K562 (cell line): ENCODE results near the gene METTL2A. TPM values are rescaled to one million over a fixed set of nuclear protein-coding genes. Genes with fewer than 3 reads are reported as not detected.
"Not testable (repeated sequence)": the region's sequence is repeated elsewhere in the genome, so short reads cannot be mapped to it uniquely, and the experiment has no call there.

Source experiments
- ATAC-seq: fragments of 200-7000 bp; cut with Tn5 transposase; 3 replicates; pipeline ENCODE4 v1.9.1; 2020; ENCODE audit warnings: moderate library complexity
- BruUV-seq: library from RNA; stranded (reverse); fragments of 400-500 nt; replicated peaks from 2 replicates; lab custom pipeline; 2021; lab: Mats Ljungman, UMichigan
- CTCF ChIA-PET: fragments of 300-600 bp; formaldehyde crosslinking; extraction: SDS; loops from one replicate; lab custom pipeline; 2021; ENCODE audit warnings: low intra/inter-chr PET ratio; lab: Yijun Ruan, JAX
- POLR2A ChIA-PET: fragments of 300-600, 350-650 bp; sonication (Branson Sonifier 250); formaldehyde crosslinking; extraction: SDS; loops from one replicate; lab custom pipeline; 2021; ENCODE audit warnings: antibody characterized with exemption, inconsistent platforms; lab: Yijun Ruan, JAX
- DNase-seq, 4 experiments: peaks; one replicate each; pipeline versions ENCODE4 v3.0.0 to v3.0.0-alpha.2; 2011 to 2018; ENCODE audit warnings: low spot score in 3 of 4, mixed read lengths in 3 of 4; ENCODE audit errors: extremely low read depth in 1 of 4
- FAIRE-seq: peaks from 2 replicates; lab custom pipeline; 2011; peaks lifted over from hg19 to GRCh38; lab: Jason Lieb, UNC
- H2AFZ ChIP-seq: 2 replicates; pipeline ENCODE4 v1.6.0; 2011; ENCODE audit warnings: low read depth, low read length, control low read depth, inconsistent platforms
- H3K27ac ChIP-seq: fragments of 200-600 bp; 3 replicates; pipeline ENCODE4 v1.8.0; 2011; ENCODE audit warnings: low read depth, mild to moderate bottlenecking, control low read depth, inconsistent platforms, low read length, moderate library complexity, mixed read lengths; ENCODE audit errors: extremely low read depth
- H3K27me3 ChIP-seq, 2 experiments: fragments of 300-600 bp in 1 of 2; 2 replicates in 1 of 2; 3 replicates in 1 of 2; pipeline versions ENCODE4 v1.6.0 to v1.8.0; 2011; ENCODE audit warnings: inconsistent platforms in 2 of 2, low read length in 2 of 2, mild to moderate bottlenecking in 1 of 2, mixed read lengths in 1 of 2, moderate library complexity in 1 of 2; ENCODE audit not compliant: control insufficient read depth in 2 of 2, insufficient read depth in 2 of 2
- H3K36me3 ChIP-seq: fragments of 300-600 bp; 3 replicates; pipeline ENCODE4 v1.8.0; 2011; ENCODE audit warnings: mild to moderate bottlenecking, low read length, inconsistent platforms; ENCODE audit not compliant: control insufficient read depth, insufficient read depth
- H3K4me1 ChIP-seq, 2 experiments: fragments of 200-600 bp in 1 of 2; replicated peaks in 1 of 2; 2 replicates in 1 of 2; 3 replicates in 1 of 2; pipeline versions ENCODE4 v1.5.1 to v1.8.0; 2011; ENCODE audit warnings: inconsistent platforms in 2 of 2, low read length in 2 of 2, mild to moderate bottlenecking in 1 of 2, mixed read lengths in 1 of 2, moderate library complexity in 1 of 2; ENCODE audit not compliant: control insufficient read depth in 2 of 2, insufficient read depth in 2 of 2
- H3K4me2 ChIP-seq: 2 replicates; pipeline ENCODE4 v1.6.1; 2011; ENCODE audit warnings: low read length, control low read depth, inconsistent platforms, mixed read lengths; ENCODE audit not compliant: insufficient read depth
- H3K4me3 ChIP-seq: fragments of 200-600 bp; sonication (generic), shearing (Covaris generic); 2 replicates; pipeline ENCODE4 v1.5.1; 2016; ENCODE audit warnings: control low read depth, inconsistent platforms
- H3K79me2 ChIP-seq: fragments of 200-600 bp; 3 replicates; pipeline ENCODE4 v1.8.0; 2011; ENCODE audit warnings: low read length, inconsistent platforms; ENCODE audit not compliant: control insufficient read depth, insufficient read depth
- H3K9ac ChIP-seq, 2 experiments: 2 replicates each; pipeline versions ENCODE4 v1.6.0 to v1.6.1; 2011; ENCODE audit warnings: low read depth in 2 of 2, low read length in 2 of 2, control low read depth in 1 of 2, inconsistent platforms in 1 of 2, mild to moderate bottlenecking in 1 of 2, mixed read lengths in 1 of 2; ENCODE audit not compliant: insufficient read depth in 1 of 2
- H3K9me1 ChIP-seq: one replicate; pipeline ENCODE4 v1.6.0; 2011; ENCODE audit warnings: inconsistent platforms, mild to moderate bottlenecking, low read length, moderate library complexity; ENCODE audit not compliant: control insufficient read depth, insufficient read depth
- H3K9me3 ChIP-seq: replicated peaks from 2 replicates; pipeline ENCODE4 v1.5.1; 2011; ENCODE audit warnings: low read depth, low read length, inconsistent platforms; ENCODE audit not compliant: control insufficient read depth, insufficient read depth
- H4K20me1 ChIP-seq: replicated peaks from 2 replicates; pipeline ENCODE4 v1.6.1; 2011; ENCODE audit warnings: low read length, inconsistent platforms, mixed read lengths; ENCODE audit not compliant: control insufficient read depth, insufficient read depth
- WGBS: fragments of 100-300 bp; shearing (Covaris generic); methylation state at CpG from one replicate; pipeline ENCODE4 v1.1.6; 2016; ENCODE audit warnings: low coverage, mixed read lengths; ENCODE audit not compliant: insufficient coverage; ENCODE audit errors: missing lambda C conversion rate; 5-methylcytosine and 5-hydroxymethylcytosine counted together
- in situ Hi-C: fragments of 300-500 bp; cut with MboI; formaldehyde crosslinking; loops from 4 replicates; pipeline ENCODE4 v1.15.0; 2018; ENCODE audit warnings: inconsistent platforms, mixed read lengths
- intact Hi-C: fragments of 100-400 bp; cut with micrococcal nuclease; formaldehyde crosslinking; loops from 2 replicates; pipeline ENCODE4 v1.14.2; 2022
- polyA plus RNA-seq, 8 experiments: library from polyadenylated mRNA; depleted of rRNA in 4 of 8; stranded (reverse) in 5 of 8; unstranded in 3 of 8; fragments of >200 nt; fragmentation: Nextera tagmentation in 2 of 8; fragmentation: Illumina TruSeq in 1 of 8; extraction: Ambion mirVana in 2 of 8; extraction: Trizol in 1 of 8; gene quantifications; 2 replicates each; pipeline versions ENCODE4 v1.2.1 to v1.2.3, GENCODE V29; 2011 to 2014; ENCODE audit warnings: inconsistent platforms in 1 of 8, missing spikeins in 1 of 8
- small RNA-seq: library from RNA; depleted of rRNA; stranded (forward); fragments of <200 nt; gene quantifications from one replicate; pipeline ENCODE3, GENCODE V24; 2014
- total RNA-seq, 7 experiments: library from RNA; depleted of rRNA in 6 of 7; stranded (reverse); fragments of >200 nt in 6 of 7; fragmentation: Illumina TruSeq in 2 of 7; extraction: Trizol in 2 of 7; gene quantifications; 2 replicates each; pipeline versions ENCODE4 v1.2.1 to v1.2.3, GENCODE V29; 2011 to 2021; ENCODE audit warnings: low replicate concordance in 1 of 7

Gene METTL2A
- total and polyA plus RNA-seq, 9 of the 15 experiments (the other 6 are each of a cell fraction or from before 2014, with no cell fraction given) = 21.0 to 52.5 (median 33.2) TPM

DNA sequence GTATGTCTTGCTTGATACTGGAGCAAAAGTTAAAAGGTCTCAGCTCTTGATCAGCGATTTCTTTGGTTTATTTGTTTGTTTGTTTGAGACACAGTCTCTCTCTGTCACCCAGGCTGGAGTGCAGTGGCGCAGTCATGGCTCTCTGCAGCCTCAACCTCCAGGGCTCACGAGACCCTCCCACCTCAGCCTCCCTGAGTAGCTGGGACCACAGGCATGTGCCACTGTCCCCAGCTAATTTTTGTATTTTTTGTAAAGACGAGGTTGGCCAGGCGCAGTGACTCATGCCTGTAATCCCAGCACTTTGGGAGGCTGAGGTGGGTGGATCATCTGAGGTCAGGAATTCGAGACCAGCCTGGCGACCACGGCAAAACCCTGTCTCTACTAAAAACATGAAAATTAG lies 75.1 kb downstream of the METTL2A start:
- POLR2A ChIA-PET = interaction anchor here (0.6 kb wide), 1 partner anchor 596 kb away, joined by 4 read pairs; no protein-coding TSS in a partner anchor
- H3K9ac ChIP-seq, intact Hi-C loops, H3K36me3 ChIP-seq, FAIRE-seq, ATAC-seq, H3K9me3 ChIP-seq, CTCF ChIA-PET, H3K9me1 ChIP-seq, DNase-seq, H3K4me1 ChIP-seq, H3K27me3 ChIP-seq, H3K27ac ChIP-seq, H4K20me1 ChIP-seq, H3K4me2 ChIP-seq, BruUV-seq, H3K4me3 ChIP-seq, H2AFZ ChIP-seq, in situ Hi-C loops: not testable (repeated sequence)
- H3K79me2 ChIP-seq = peaks cover 32% of the 10 kb centered on the region
- 76% methylated on average over 8 of the region's 8 CpGs for WGBS

Small RNA genes lying within 50 kb of the gene (small RNA-seq; reads per million reads assigned to genes)
- not detected for gene RNU7-52P

Other genes with a start within 250 kb of the METTL2A start
- not detected in 2 replicates for gene EFCAB3, start 43.3 kb upstream of the METTL2A start, total RNA-seq (2014; rRNA removed)
- gene EFCAB3, start 43.3 kb upstream of the METTL2A start, total RNA-seq (2014; rRNA removed; fragmentation: Illumina TruSeq; extraction: Trizol) = not detected in 2 replicates
- not detected in 2 replicates for gene EFCAB3, start 43.3 kb upstream of the METTL2A start, total RNA-seq (2015; rRNA removed; fragmentation: Illumina TruSeq; extraction: Trizol)
- gene EFCAB3, start 43.3 kb upstream of the METTL2A start, total RNA-seq (2021) = not detected in 2 replicates
- not detected in 2 replicates for gene EFCAB3, start 43.3 kb upstream of the METTL2A start, polyA plus RNA-seq (2011; rRNA removed)
- gene EFCAB3, start 43.3 kb upstream of the METTL2A start, polyA plus RNA-seq (2014; fragmentation: Illumina TruSeq; extraction: Trizol) = not detected in 2 replicates
- not detected for gene EFCAB3, start 43.3 kb upstream of the METTL2A start, polyA plus RNA-seq (2014; fragmentation: Nextera tagmentation; extraction: Ambion mirVana)
- gene EFCAB3, start 43.3 kb upstream of the METTL2A start, polyA plus RNA-seq (2014; rRNA removed) = not detected in 2 replicates
- gene TLK2, start 54.9 kb downstream of the METTL2A start, total RNA-seq (2014; rRNA removed) = 29.5 and 32.4 TPM in 2 replicates
- gene TLK2, start 54.9 kb downstream of the METTL2A start, total RNA-seq (2014; rRNA removed; fragmentation: Illumina TruSeq; extraction: Trizol) = 34.8 and 43.0 TPM in 2 replicates
- gene TLK2, start 54.9 kb downstream of the METTL2A start, total RNA-seq (2015; rRNA removed; fragmentation: Illumina TruSeq; extraction: Trizol) = 38.4 and 40.1 TPM in 2 replicates
- 27.0 and 32.5 TPM in 2 replicates for gene TLK2, start 54.9 kb downstream of the METTL2A start, total RNA-seq (2021)
- 51.9 and 53.7 TPM in 2 replicates for gene TLK2, start 54.9 kb downstream of the METTL2A start, polyA plus RNA-seq (2011; rRNA removed)
- 29.4 and 30.2 TPM in 2 replicates for gene TLK2, start 54.9 kb downstream of the METTL2A start, polyA plus RNA-seq (2014; fragmentation: Illumina TruSeq; extraction: Trizol)
- gene TLK2, start 54.9 kb downstream of the METTL2A start, polyA plus RNA-seq (2014; fragmentation: Nextera tagmentation; extraction: Ambion mirVana) = 10 to 100 TPM; 10.1 to 14.2 TPM
- 20.6 and 21.7 TPM in 2 replicates for gene TLK2, start 54.9 kb downstream of the METTL2A start, polyA plus RNA-seq (2014; rRNA removed)
- gene MRC2, start 203.8 kb downstream of the METTL2A start, total RNA-seq (2014; rRNA removed) = 11.5 and 19.9 TPM in 2 replicates
- 2.7 and 4.1 TPM in 2 replicates for gene MRC2, start 203.8 kb downstream of the METTL2A start, total RNA-seq (2014; rRNA removed; fragmentation: Illumina TruSeq; extraction: Trizol)
- 3.8 and 4.1 TPM in 2 replicates for gene MRC2, start 203.8 kb downstream of the METTL2A start, total RNA-seq (2015; rRNA removed; fragmentation: Illumina TruSeq; extraction: Trizol)
- 10.8 and 11.0 TPM in 2 replicates for gene MRC2, start 203.8 kb downstream of the METTL2A start, total RNA-seq (2021)
- gene MRC2, start 203.8 kb downstream of the METTL2A start, polyA plus RNA-seq (2011; rRNA removed) = 9.0 and 9.2 TPM in 2 replicates
- gene MRC2, start 203.8 kb downstream of the METTL2A start, polyA plus RNA-seq (2014; fragmentation: Illumina TruSeq; extraction: Trizol) = 6.6 and 9.7 TPM in 2 replicates
- under 1 TPM; 0.28 to 0.34 TPM for gene MRC2, start 203.8 kb downstream of the METTL2A start, polyA plus RNA-seq (2014; fragmentation: Nextera tagmentation; extraction: Ambion mirVana)
- 8.1 and 11.3 TPM in 2 replicates for gene MRC2, start 203.8 kb downstream of the METTL2A start, polyA plus RNA-seq (2014; rRNA removed)